ENCODE measurements around the gene ZSWIM4. TPM values are rescaled to one million over a fixed set of nuclear protein-coding genes. Genes with fewer than 3 reads are reported as not detected.

ZSWIM4 gene
- total and polyA plus RNA-seq, 2 experiments from 2014 or later, result 13.0 to 29.8 TPM

GRCh38 chr19:13797870-13798269, 2.6 kb downstream of the ZSWIM4 start:
- H3K27ac ChIP-seq, result no peak overlapping the region
- H3K4me3 ChIP-seq, result no peak overlapping the region
- no peaks in the 10 kb centered on the region for H3K27me3 ChIP-seq
- H3K4me1 ChIP-seq (ENCODE audit: low read depth), result peaks cover 5% of the 10 kb centered on the region
- TF ChIP-seq CTCF (IDR thresholded peaks at IDR 0.05; ENCODE audit: low read depth, low read length), result no peak
- peak in 1 of 2 donors; percentile 93 for DNase-seq (ENCODE audit: low read depth in 1 of 2, low spot score in 1 of 2)
- H3K9me3 ChIP-seq (ENCODE audit: low read depth), result no peaks in the 10 kb centered on the region
- H3K36me3 ChIP-seq, result no peaks in the 10 kb centered on the region

- H3K4me3 ChIP-seq, result no peak overlapping the region
- peaks cover 5% of the 10 kb centered on the region for H3K4me1 ChIP-seq (ENCODE audit: low read depth)
- no peaks in the 10 kb centered on the region for H3K27me3 ChIP-seq
- H3K27ac ChIP-seq, result no peak overlapping the region
- no peaks in the 10 kb centered on the region for H3K9me3 ChIP-seq (ENCODE audit: low read depth)
- no peaks in the 10 kb centered on the region for H3K36me3 ChIP-seq
- DNase-seq (ENCODE audit: low read depth in 1 of 2, low spot score in 1 of 2), result no peak
- TF ChIP-seq CTCF (IDR thresholded peaks at IDR 0.05; ENCODE audit: low read depth, low read length), result no peak
Measured at GRCh38 chr19:13799669-13800068, 4.4 kb downstream of the ZSWIM4 start.

- H3K27me3 ChIP-seq, result no peaks in the 10 kb centered on the region
- no peak overlapping the region for H3K27ac ChIP-seq
- H3K36me3 ChIP-seq, result no peaks in the 10 kb centered on the region
- no peaks in the 10 kb centered on the region for H3K9me3 ChIP-seq (ENCODE audit: low read depth)
- no peak overlapping the region for H3K4me3 ChIP-seq
- no peak for DNase-seq (ENCODE audit: low read depth in 1 of 2, low spot score in 1 of 2)
- no peaks in the 10 kb centered on the region for H3K4me1 ChIP-seq (ENCODE audit: low read depth)
- TF ChIP-seq CTCF (IDR thresholded peaks at IDR 0.05; ENCODE audit: low read depth, low read length), result no peak
Measured at GRCh38 chr19:13803038-13803437, 7.8 kb downstream of the ZSWIM4 start.

GRCh38 chr19:13804830-13805683, 9.8 kb downstream of the ZSWIM4 start:
- H3K36me3 ChIP-seq, result no peaks in the 10 kb centered on the region
- peak; percentile 32 for TF ChIP-seq CTCF (IDR thresholded peaks at IDR 0.05; ENCODE audit: low read depth, low read length)
- no peaks in the 10 kb centered on the region for H3K4me1 ChIP-seq (ENCODE audit: low read depth)
- no peaks in the 10 kb centered on the region for H3K9me3 ChIP-seq (ENCODE audit: low read depth)
- no peaks in the 10 kb centered on the region for H3K27me3 ChIP-seq
- DNase-seq (ENCODE audit: low read depth in 1 of 2, low spot score in 1 of 2), result peak in 1 of 2 donors; percentile 40
- H3K4me3 ChIP-seq, result no peak overlapping the region
- no peak overlapping the region for H3K27ac ChIP-seq

GRCh38 chr19:13806728-13807127, 11.5 kb downstream of the ZSWIM4 start:
- Histone ChIP-seq H3K27me3 (no peaks in the 10 kb centered on the region), H3K4me3 (no peak overlapping the region), H3K27ac (no peak overlapping the region), H3K4me1 (ENCODE audit: low read depth) (no peaks in the 10 kb centered on the region), H3K36me3 (no peaks in the 10 kb centered on the region), H3K9me3 (ENCODE audit: low read depth) (no peaks in the 10 kb centered on the region)
- no peak for DNase-seq (ENCODE audit: low read depth in 1 of 2, low spot score in 1 of 2)
- TF ChIP-seq CTCF (IDR thresholded peaks at IDR 0.05; ENCODE audit: low read depth, low read length), result no peak
